LNCAP (cell line): ENCODE results near the gene FOXN3.

Source experiments
- CTCF ChIP-seq: fragments of 450-650 bp; IDR thresholded peaks from 2 replicates; pipeline ENCODE4 v1.5.1; 2017; ENCODE audit warnings: mild to moderate bottlenecking

The FOXN3 gene

GRCh38 chr14:89164168-89165073 lies 252.6 kb downstream of the FOXN3 start:
- TF ChIP-seq CTCF = no peak

DNA sequence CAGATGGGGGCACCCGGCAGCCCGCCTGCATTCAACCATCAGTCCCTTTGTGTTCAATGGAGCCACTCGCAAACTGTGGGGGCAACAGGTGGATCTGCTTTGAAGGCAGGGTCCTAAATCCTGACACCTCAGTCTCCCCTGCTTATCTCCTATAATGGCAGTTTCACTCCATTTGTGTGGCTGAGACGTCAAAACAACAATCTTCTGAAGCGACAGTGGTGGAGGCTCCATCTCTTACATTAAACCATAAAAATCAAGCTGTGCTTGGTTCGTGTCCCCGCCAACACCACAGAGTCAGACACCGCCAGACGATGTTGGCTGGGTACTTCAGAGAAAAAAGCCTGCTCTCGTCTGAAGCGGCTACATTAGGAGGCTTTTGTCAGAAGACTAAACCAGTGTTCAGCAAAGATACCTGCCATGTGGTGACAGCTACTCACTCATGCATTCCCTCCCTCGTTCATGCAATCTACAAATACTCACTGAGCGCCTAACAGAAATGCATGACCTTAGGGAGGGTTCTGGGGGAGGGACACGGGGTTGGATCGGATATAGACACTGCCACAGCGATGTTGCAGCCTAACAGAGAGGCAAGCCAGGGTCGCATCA lies 253.9 kb downstream of the FOXN3 start:
- TF ChIP-seq CTCF = no peak

GRCh38 chr14:89162586-89162985 lies 254.4 kb downstream of the FOXN3 start:
- TF ChIP-seq CTCF = no peak

GRCh38 chr14:89160437-89160836 lies 256.6 kb downstream of the FOXN3 start:
- no peak for TF ChIP-seq CTCF

DNA sequence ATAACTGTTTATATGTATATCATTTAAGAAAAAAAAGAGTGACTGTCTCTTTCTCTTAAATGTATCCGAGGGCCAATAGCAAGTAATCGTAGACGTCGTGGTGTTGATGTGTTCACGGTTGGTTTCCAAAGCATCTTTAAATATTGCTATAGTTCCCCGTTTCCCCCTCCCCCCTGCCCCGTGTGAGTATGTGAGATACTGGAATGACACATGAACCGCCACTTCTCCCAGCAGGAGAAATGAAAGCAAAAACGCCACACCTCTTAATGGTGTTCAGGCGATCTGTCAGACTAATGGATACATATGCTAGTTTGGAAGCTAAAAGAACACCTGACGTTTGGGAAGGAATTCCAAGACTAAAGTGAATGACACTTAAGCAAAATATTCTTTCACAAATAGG lies 258.3 kb downstream of the FOXN3 start:
- no peak for TF ChIP-seq CTCF

DNA sequence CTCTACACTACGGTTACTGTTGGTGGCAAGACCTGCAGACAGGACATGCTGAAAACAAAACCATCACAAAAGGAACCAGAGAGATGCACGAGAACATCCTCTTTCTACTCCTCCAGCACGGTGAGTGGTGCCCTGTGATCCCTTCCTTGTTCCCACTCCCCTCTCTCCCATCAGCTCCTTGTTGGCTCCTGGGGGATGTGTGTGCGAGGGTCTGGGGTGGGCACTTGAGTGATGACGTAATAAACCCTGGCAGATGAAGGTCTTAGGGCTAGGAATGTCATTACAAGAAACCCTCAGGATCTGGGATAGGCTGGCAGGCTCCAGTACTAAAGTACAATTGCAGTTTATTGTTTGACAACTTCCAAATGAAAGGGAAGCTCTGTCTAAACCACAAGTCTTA lies 261.5 kb downstream of the FOXN3 start:
- no peak for TF ChIP-seq CTCF

DNA sequence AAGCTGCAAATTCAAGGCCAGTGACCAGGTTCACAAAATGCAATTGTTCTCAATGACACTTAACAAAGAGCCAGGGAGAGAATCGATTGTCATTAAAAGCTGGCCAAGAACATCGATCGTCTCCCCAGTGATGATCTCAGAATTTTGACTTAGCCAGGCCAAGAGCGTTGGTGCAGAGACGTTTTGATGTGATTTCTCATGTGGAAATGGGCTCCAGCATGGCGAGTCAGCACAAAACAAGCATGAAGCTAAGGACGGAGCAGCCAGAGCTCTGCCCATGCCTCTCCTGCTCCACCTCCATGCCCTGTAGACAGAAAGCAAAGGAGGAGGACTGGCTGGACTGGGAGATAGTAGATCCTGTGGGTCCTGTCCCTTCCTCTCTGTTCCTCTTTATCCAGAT lies 270.8 kb downstream of the FOXN3 start:
- no peak for TF ChIP-seq CTCF
